Measurements from ENCODE around the gene RARG.

The RARG gene

GRCh38 chr12:53195516-53196420 lies 36.2 kb downstream of the RARG start:
- TF ChIP-seq, protein P1, sequence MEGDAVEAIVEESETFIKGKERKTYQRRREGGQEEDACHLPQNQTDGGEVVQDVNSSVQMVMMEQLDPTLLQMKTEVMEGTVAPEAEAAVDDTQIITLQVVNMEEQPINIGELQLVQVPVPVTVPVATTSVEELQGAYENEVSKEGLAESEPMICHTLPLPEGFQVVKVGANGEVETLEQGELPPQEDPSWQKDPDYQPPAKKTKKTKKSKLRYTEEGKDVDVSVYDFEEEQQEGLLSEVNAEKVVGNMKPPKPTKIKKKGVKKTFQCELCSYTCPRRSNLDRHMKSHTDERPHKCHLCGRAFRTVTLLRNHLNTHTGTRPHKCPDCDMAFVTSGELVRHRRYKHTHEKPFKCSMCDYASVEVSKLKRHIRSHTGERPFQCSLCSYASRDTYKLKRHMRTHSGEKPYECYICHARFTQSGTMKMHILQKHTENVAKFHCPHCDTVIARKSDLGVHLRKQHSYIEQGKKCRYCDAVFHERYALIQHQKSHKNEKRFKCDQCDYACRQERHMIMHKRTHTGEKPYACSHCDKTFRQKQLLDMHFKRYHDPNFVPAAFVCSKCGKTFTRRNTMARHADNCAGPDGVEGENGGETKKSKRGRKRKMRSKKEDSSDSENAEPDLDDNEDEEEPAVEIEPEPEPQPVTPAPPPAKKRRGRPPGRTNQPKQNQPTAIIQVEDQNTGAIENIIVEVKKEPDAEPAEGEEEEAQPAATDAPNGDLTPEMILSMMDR (IDR thresholded peaks at IDR 0.05), result no peak
- H2AFZ ChIP-seq, result no peak overlapping the region
- H3K27me3 ChIP-seq (ENCODE audit: control insufficient read depth, insufficient read depth, low read length), result no peaks in the 10 kb centered on the region
- no peak overlapping the region for H3K27ac ChIP-seq
- peaks cover 8% of the 10 kb centered on the region for H3K4me1 ChIP-seq
- H3K9ac ChIP-seq, result no peak overlapping the region
- no peaks in the 10 kb centered on the region for H3K9me3 ChIP-seq (ENCODE audit: control insufficient read depth, low read length)
- no peak overlapping the region for H3K4me3 ChIP-seq (ENCODE audit: low read depth, low read length)
- H3K36me3 ChIP-seq (ENCODE audit: control insufficient read depth, insufficient read depth, low read length), result no peaks in the 10 kb centered on the region
- H3K79me2 ChIP-seq, result no peaks in the 10 kb centered on the region
- H3K4me2 ChIP-seq (ENCODE audit: low read length), result no peak overlapping the region

DNA sequence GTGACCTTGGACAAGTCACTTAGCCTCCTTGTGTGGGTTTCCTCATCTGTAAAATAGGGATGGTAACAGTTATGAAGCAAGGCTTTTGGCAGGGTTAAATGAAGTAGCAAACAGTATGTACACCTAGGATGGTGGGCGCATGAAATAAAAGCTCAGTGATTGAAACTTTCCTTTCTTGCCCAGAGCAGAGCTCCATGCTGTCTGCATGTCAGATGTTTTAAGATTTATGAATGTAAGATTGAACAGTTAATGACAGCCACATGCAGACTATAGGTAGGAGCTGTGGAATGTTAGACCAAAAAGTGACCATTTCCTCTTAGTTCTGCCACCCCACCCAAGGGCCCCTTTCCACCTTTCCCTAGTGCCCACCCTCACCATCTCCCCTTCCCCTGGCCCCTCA lies 37.0 kb downstream of the RARG start:
- H3K4me3 ChIP-seq (ENCODE audit: low read depth, low read length), result no peak overlapping the region
- no peaks in the 10 kb centered on the region for H3K36me3 ChIP-seq (ENCODE audit: control insufficient read depth, insufficient read depth, low read length)
- TF ChIP-seq, protein P1 (IDR thresholded peaks at IDR 0.05), result no peak
- no peaks in the 10 kb centered on the region for H3K27me3 ChIP-seq (ENCODE audit: control insufficient read depth, insufficient read depth, low read length)
- H3K4me2 ChIP-seq (ENCODE audit: low read length), result no peak overlapping the region
- H3K79me2 ChIP-seq, result no peaks in the 10 kb centered on the region
- H3K9ac ChIP-seq, result no peak overlapping the region
- H3K27ac ChIP-seq, result no peak overlapping the region
- H2AFZ ChIP-seq, result no peak overlapping the region
- no peaks in the 10 kb centered on the region for H3K9me3 ChIP-seq (ENCODE audit: control insufficient read depth, low read length)
- peaks cover 8% of the 10 kb centered on the region for H3K4me1 ChIP-seq

GRCh38 chr12:53193985-53194716 lies 37.9 kb downstream of the RARG start:
- TF ChIP-seq, protein P1 (IDR thresholded peaks at IDR 0.05), result no peak
- H3K4me2 ChIP-seq (ENCODE audit: low read length), result no peak overlapping the region
- H3K4me1 ChIP-seq, result peaks cover 8% of the 10 kb centered on the region
- no peaks in the 10 kb centered on the region for H3K9me3 ChIP-seq (ENCODE audit: control insufficient read depth, low read length)
- H3K36me3 ChIP-seq (ENCODE audit: control insufficient read depth, insufficient read depth, low read length), result no peaks in the 10 kb centered on the region
- no peak overlapping the region for H3K9ac ChIP-seq
- H3K27ac ChIP-seq, result no peak overlapping the region
- no peaks in the 10 kb centered on the region for H3K79me2 ChIP-seq
- H3K27me3 ChIP-seq (ENCODE audit: control insufficient read depth, insufficient read depth, low read length), result no peaks in the 10 kb centered on the region
- H3K4me3 ChIP-seq (ENCODE audit: low read depth, low read length), result no peak overlapping the region
- no peak overlapping the region for H2AFZ ChIP-seq

DNA sequence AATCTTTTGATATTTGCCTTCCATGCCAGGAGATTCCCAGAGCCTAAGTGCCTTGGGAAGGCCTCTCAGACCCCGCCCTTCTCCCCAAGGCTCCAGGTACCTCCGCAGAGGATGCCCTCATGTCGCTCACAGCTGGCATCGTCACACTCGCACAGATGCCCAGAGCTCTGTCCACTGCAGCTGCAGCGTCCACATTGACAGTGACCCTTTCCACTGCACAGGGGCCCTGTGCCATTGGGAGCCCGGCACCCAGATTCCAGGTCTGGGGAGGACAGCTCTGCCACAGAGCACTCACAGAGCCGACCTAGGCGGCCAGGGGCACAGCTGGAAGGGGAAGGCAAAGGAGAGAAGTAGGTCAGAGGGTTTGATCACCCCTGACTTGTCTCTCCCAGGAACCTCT lies 39.0 kb downstream of the RARG start:
- Histone ChIP-seq H3K36me3 (ENCODE audit: control insufficient read depth, insufficient read depth, low read length) (no peaks in the 10 kb centered on the region), H3K27me3 (ENCODE audit: control insufficient read depth, insufficient read depth, low read length) (no peaks in the 10 kb centered on the region), H3K9me3 (ENCODE audit: control insufficient read depth, low read length) (no peaks in the 10 kb centered on the region), H3K9ac (no peak overlapping the region), H3K79me2 (no peaks in the 10 kb centered on the region), H2AFZ (no peak overlapping the region), H3K4me1 (peaks cover 8% of the 10 kb centered on the region), H3K4me2 (ENCODE audit: low read length) (no peak overlapping the region), H3K4me3 (ENCODE audit: low read depth, low read length) (no peak overlapping the region), H3K27ac (no peak overlapping the region)
- TF ChIP-seq, protein P1 (IDR thresholded peaks at IDR 0.05), result no peak

Measured in parathyroid adenoma (tissue), 2 donors.